Measurements from ENCODE around the gene MAIP1. TPM values are rescaled to one million over a fixed set of nuclear protein-coding genes. Genes with fewer than 3 reads are reported as not detected.

The MAIP1 gene
- polyA plus RNA-seq, 1 of the 3 experiments (the other 2 are of a cell fraction): 11.5 TPM

DNA sequence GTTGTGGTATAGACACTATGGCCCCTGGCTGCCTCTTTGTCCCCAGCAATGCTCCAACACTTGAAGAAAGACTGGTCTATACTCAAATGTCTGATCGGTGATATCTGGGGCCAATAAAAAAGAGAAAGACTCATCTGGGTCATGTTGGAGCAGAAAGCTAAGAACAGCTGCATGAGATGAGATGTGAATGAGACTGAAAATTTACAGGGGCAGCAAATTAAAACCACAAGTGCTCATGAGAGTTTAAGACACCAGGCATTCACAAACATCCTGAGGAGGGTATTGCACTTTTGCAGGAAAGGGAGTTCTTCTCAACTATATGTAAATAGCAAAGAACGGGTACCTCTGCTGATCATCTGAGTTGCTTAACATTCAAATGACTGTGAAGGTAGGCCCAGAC lies 36.3 kb downstream of the MAIP1 start (continued):
- TF ChIP-seq, protein P1, sequence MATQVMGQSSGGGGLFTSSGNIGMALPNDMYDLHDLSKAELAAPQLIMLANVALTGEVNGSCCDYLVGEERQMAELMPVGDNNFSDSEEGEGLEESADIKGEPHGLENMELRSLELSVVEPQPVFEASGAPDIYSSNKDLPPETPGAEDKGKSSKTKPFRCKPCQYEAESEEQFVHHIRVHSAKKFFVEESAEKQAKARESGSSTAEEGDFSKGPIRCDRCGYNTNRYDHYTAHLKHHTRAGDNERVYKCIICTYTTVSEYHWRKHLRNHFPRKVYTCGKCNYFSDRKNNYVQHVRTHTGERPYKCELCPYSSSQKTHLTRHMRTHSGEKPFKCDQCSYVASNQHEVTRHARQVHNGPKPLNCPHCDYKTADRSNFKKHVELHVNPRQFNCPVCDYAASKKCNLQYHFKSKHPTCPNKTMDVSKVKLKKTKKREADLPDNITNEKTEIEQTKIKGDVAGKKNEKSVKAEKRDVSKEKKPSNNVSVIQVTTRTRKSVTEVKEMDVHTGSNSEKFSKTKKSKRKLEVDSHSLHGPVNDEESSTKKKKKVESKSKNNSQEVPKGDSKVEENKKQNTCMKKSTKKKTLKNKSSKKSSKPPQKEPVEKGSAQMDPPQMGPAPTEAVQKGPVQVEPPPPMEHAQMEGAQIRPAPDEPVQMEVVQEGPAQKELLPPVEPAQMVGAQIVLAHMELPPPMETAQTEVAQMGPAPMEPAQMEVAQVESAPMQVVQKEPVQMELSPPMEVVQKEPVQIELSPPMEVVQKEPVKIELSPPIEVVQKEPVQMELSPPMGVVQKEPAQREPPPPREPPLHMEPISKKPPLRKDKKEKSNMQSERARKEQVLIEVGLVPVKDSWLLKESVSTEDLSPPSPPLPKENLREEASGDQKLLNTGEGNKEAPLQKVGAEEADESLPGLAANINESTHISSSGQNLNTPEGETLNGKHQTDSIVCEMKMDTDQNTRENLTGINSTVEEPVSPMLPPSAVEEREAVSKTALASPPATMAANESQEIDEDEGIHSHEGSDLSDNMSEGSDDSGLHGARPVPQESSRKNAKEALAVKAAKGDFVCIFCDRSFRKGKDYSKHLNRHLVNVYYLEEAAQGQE (IDR thresholded peaks at IDR 0.05; ENCODE audit: low read depth, low read length): no peak
- no peak for TF ChIP-seq ELF1 (IDR thresholded peaks at IDR 0.05)
- TF ChIP-seq, protein P2, sequence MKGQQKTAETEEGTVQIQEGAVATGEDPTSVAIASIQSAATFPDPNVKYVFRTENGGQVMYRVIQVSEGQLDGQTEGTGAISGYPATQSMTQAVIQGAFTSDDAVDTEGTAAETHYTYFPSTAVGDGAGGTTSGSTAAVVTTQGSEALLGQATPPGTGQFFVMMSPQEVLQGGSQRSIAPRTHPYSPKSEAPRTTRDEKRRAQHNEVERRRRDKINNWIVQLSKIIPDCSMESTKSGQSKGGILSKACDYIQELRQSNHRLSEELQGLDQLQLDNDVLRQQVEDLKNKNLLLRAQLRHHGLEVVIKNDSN (IDR thresholded peaks at IDR 0.05; ENCODE audit: borderline replicate concordance, low read depth): no peak
- no peak for TF ChIP-seq JUND (IDR thresholded peaks at IDR 0.05)
- TF ChIP-seq CHD2 (IDR thresholded peaks at IDR 0.05; ENCODE audit: low read length, partially characterized antibody): no peak
- TF ChIP-seq RCOR1 (IDR thresholded peaks at IDR 0.05; ENCODE audit: low read length): no peak
- TF ChIP-seq RFX5 (IDR thresholded peaks at IDR 0.05; ENCODE audit: low read length): no peak

DNA sequence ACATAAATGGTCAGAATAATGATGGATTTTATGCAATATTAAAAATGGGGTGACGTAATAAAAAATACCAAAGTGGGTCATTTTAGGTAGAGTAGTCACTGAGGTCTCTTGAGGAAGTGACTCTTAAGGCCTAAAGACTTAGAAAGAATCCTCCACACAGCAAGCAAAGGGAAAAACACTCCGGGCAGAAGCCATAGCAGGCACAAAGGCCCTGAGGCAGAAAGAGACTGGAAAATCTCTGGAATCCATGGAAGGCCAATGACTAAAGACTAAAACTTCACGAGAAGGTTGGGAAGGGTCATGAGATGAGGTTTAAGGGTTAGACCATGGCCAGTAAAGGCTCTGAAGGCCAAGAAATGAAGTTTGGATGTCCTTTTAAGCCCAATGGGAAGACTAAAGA lies 36.9 kb downstream of the MAIP1 start:
- Histone ChIP-seq H2AFZ (ENCODE audit: low read depth) (no peak overlapping the region), H4K20me1 (ENCODE audit: insufficient read depth) (no peaks in the 10 kb centered on the region), H3K79me2 (ENCODE audit: insufficient read depth) (no peaks in the 10 kb centered on the region), H3K27ac (ENCODE audit: low read depth in 2 of 2, low read length in 1 of 2) (no peak overlapping the region), H3K27me3 (ENCODE audit: insufficient read depth) (no peaks in the 10 kb centered on the region), H3K4me2 (no peak overlapping the region), H3K9ac (no peak overlapping the region), H3K36me3 (replicated peaks in 1 of 2; ENCODE audit: control insufficient read depth in 1 of 2, insufficient read depth in 2 of 2, low read length in 1 of 2) (no peaks in the 10 kb centered on the region), H3K4me1 (ENCODE audit: control insufficient read depth in 1 of 2, insufficient read depth in 2 of 2, low read depth in 1 of 2, low read length in 1 of 2) (no peaks in the 10 kb centered on the region; a peak in 1 of 4 replicates), H3K4me3 (ENCODE audit: low read depth in 2 of 2, low read length in 1 of 2) (no peak overlapping the region), H3K9me2 (no peaks in the 10 kb centered on the region), H3K9me3 (no peaks in the 10 kb centered on the region), H3F3A (replicated peaks; ENCODE audit: insufficient read depth) (no peaks in the 10 kb centered on the region)
- no peak for DNase-seq
- TF ChIP-seq, protein P2 (IDR thresholded peaks at IDR 0.05; ENCODE audit: borderline replicate concordance, low read depth): no peak
- TF ChIP-seq MEF2A (IDR thresholded peaks at IDR 0.05; ENCODE audit: borderline replicate concordance, low read depth) (no peak), NRF1 (IDR thresholded peaks at IDR 0.05; ENCODE audit: low read depth, low read length) (no peak), YY1 (IDR thresholded peaks at IDR 0.05; ENCODE audit: low read depth) (no peak), GABPA (IDR thresholded peaks at IDR 0.05; ENCODE audit: low read depth) (no peak), NFIC (IDR thresholded peaks at IDR 0.05; ENCODE audit: borderline replicate concordance) (no peak), RAD21 (IDR thresholded peaks at IDR 0.05; ENCODE audit: low read length) (no peak), EZH2phosphoT487 (IDR thresholded peaks at IDR 0.05; ENCODE audit: borderline replicate concordance, low read depth) (no peak), FOXJ3 (CRISPR knock-in tag; IDR thresholded peaks at IDR 0.05) (no peak), TAF1 (IDR thresholded peaks at IDR 0.05; ENCODE audit: borderline replicate concordance, low read depth, low read length) (no peak), FOXM1 (IDR thresholded peaks at IDR 0.05; ENCODE audit: low read depth) (no peak), GATA2 (CRISPR knock-in tag; IDR thresholded peaks at IDR 0.05) (no peak), SIN3A (IDR thresholded peaks at IDR 0.05; ENCODE audit: borderline replicate concordance, low read depth, low read length) (no peak), EP300 (IDR thresholded peaks at IDR 0.05; ENCODE audit: borderline replicate concordance in 1 of 2, low read depth in 1 of 2, low read length in 1 of 2) (no peak), ELF1 (IDR thresholded peaks at IDR 0.05) (no peak), RCOR1 (IDR thresholded peaks at IDR 0.05; ENCODE audit: low read length) (no peak), FOSL2 (IDR thresholded peaks at IDR 0.05; ENCODE audit: borderline replicate concordance, low read depth) (no peak)
- WGBS (ENCODE audit: low lambda C conversion rate): 62% methylated on average over 3 of the region's 3 CpGs
- CTCF ChIA-PET: no interaction called here
- POLR2A ChIA-PET: no interaction called here
